GM21717 (cell line): ENCODE data around the gene NUP93.
"Not testable (repeated sequence)": the region's sequence is repeated elsewhere in the genome, so short reads cannot be mapped to it uniquely, and the experiment has no call there.

Experiments
- ATAC-seq: cut with Tn5 transposase; IDR thresholded peaks from one replicate; pipeline ENCODE4 v1.9.1; 2021; ENCODE audit warnings: mild to moderate bottlenecking, moderate library complexity; ENCODE audit not compliant: unreplicated experiment

The NUP93 gene

GRCh38 chr16:56864960-56865359 is 135.0 kb downstream of the NUP93 start, which contains the start of gene SLC12A3:
Gene SLC12A3 (plus strand): TSS chr16:56865207. CDS start chr16:56865236, 29 bp downstream.
- ATAC-seq: no peak

DNA sequence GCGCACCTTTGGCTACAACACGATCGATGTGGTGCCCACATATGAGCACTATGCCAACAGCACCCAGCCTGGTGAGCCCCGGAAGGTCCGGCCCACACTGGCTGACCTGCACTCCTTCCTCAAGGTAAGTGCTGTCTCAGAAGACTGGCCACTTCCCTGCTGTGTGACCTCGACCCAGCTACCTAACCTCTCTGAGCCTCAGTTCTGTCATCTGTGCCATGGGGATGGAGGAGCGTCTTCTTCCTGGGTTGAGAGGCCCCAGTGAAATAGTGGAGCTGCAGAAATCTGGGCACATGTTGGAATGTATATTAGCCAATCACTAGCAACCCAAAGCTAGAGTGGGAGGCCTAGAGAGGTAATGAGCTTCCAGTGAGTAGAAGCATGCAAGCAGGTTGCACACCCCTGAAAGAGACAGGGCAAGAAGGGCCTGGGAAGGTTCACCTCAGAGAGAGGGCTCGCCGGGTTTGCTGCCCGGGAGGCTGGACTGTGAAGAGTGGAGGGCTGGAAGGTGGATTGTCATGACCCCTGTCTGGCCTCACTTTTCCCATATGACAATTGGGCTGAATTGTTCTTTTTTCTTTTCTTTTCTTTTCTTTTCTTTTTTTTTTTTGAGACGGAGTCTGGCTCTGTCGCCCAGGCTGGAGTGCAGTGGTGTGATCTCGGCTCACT is 135.6 kb downstream of the NUP93 start:
- no peak for ATAC-seq

DNA sequence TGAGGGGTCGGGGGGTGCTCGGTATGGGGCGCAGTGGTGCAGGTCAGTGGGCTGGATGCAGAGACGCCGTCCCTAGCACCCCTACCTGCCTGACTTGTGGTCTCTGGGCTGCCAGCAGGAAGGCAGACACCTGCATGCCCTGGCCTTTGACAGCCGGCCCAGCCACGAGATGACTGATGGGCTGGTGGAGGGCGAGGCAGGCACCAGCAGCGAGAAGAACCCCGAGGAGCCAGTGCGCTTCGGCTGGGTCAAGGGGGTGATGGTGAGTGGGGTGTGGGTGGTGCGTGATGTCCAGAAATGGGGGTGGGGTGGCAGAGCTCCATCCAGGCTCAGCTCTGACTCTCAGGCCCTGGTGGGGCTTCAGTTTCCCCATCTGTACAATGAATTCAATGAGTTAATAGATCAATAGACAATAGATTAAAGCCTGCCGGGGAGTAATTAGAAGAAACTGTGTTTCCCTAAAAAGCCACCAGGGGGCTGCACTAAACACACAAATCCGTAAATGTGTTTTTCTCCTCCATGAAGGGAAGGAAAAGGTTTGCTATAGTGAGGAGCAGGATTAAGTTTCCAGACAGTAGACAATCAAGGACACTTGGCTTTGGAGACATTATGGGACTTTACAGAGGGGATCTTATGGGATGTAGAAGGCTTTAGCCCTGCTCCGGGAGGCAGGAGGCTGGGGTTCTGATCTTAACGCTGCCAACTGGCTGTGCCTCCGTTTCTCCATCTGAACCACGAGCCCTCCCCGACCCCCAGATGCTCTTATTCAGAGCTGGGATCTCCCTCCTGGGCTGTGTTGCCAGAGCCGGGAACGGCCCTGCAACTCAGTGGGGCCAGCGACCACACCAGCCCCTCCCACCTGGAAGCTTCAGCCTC is 137.3 kb downstream of the NUP93 start:
- ATAC-seq: no peak

GRCh38 chr16:56868175-56868574 is 138.2 kb downstream of the NUP93 start:
- ATAC-seq: no peak

- not testable (repeated sequence) for ATAC-seq
These were observed 138.8 kb downstream of the NUP93 start for GRCh38 chr16:56868766-56869165.

- ATAC-seq: peak; percentile 38
These were observed 139.8 kb downstream of the NUP93 start for GRCh38 chr16:56869513-56870275.

DNA sequence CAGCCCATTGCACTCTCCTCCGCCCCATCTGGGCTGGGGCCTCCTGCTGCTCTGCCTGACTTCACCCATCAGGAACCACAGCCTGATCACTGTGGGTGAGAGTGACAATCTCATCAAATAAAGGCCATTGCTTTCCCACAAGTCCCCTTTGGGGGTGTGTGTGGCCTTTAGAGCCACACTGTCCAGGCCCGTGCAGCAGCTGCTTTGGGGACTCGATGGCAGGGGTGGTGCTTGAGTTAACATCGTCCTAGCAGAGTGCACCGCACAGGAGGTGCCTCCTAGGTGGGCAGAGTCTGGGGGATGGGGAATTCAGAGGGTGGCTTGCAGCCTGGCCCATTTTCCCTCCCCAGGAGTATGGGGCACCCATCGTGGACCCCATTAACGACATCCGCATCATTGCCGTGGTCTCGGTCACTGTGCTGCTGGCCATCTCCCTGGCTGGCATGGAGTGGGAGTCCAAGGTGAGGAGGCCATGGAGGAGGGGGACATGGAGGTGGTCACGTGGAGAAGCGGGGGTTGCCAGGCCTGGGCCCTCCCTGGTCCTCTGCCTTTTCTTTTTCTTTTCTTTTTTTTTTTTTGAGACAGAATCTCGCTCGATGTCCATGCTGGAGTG is 140.5 kb downstream of the NUP93 start:
- ATAC-seq: peak; percentile 17

GRCh38 chr16:56871172-56871593 is 141.3 kb downstream of the NUP93 start:
- ATAC-seq: peak; percentile 60

- no peak for ATAC-seq
These were observed 143.0 kb downstream of the NUP93 start for GRCh38 chr16:56872863-56873391.

DNA sequence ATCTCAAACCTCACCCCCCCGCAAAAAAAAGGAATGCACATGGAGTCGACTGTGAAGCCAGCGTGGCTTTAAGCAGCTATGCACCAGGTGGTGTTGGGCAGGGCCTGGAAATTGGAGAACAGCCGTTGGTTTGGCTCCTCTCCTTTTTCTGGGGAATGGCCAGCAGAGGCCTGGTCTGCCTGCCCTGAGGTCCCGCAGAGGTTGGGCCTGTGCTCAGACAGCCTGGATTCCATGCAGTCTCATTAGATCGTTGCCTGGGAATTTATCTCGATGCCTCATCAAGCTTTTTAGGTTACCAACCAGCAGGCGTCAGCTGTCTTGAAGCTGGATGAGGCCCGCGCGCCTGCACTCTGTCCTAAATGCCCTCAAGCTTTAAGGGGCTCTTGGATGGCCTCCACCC is 144.9 kb downstream of the NUP93 start:
- no peak for ATAC-seq

- ATAC-seq: no peak
These were observed 146.1 kb downstream of the NUP93 start for GRCh38 chr16:56876048-56876447.

DNA sequence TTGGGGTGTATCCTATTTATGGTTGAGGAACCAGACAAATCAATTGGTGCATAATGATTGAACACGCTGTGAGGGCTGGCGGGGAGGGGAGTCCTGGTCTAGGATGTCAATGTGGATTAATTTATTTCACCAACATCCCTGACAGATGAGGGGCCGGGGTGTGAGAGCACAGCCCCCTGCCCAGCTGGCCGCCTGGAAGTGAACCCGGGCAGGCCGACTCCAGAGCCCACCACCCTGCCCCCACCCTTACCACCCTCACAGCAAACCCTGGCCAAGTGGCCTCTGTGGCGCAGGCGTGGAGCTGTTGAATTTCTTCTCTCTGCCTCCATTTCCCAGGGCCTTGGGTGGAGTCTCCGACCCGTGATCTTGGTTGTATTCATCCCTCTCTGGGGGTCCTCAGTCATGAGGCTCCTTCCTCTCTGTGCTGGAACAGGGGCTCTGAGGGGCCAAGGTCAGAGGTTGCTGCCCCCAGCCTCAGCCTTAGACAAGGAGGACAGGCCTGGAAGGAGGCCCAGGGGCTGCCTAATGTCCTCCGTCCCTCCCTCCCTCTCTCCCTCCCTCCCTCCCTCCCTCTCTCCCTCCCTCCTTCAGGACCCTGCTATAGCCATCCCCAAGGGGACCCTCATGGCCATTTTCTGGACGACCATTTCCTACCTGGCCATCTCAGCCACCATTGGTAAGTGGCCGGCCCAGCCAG is 147.7 kb downstream of the NUP93 start:
- ATAC-seq: no peak

GRCh38 chr16:56878282-56878854 is 148.4 kb downstream of the NUP93 start:
- ATAC-seq: no peak

- ATAC-seq: no peak
These were observed 149.3 kb downstream of the NUP93 start for GRCh38 chr16:56879276-56879675.

- no peak for ATAC-seq
These were observed 150.2 kb downstream of the NUP93 start for GRCh38 chr16:56880176-56880575.

GRCh38 chr16:56880685-56881084 is 150.8 kb downstream of the NUP93 start:
- no peak for ATAC-seq

- no peak for ATAC-seq
These were observed 152.3 kb downstream of the NUP93 start for GRCh38 chr16:56882077-56882800.

- no peak for ATAC-seq
These were observed 153.7 kb downstream of the NUP93 start for GRCh38 chr16:56883586-56883985.

DNA sequence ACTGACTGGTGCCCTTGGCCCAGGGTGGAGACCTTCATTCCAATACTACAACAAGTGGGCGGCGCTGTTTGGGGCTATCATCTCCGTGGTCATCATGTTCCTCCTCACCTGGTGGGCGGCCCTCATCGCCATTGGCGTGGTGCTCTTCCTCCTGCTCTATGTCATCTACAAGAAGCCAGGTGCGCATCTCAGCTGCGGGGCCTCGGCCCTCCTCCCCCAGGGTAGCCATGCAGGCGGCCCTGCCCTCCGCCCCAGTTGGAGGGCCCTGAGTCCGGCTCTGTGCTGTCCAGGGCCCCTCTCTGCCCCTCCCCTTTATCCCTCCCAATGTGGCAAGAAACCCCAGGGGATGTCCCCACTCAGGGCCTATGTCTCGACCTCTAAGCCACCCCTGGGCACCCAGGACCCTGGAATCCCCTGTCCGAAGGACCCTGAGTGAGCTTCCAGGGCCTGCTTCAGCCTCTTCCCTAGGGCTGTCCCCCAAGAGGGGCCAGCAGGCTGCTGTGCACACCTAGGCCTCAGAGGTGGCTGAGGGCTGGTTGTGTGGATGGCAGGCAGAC is 154.2 kb downstream of the NUP93 start:
- no peak for ATAC-seq
